LNCAP (cell line): ENCODE data around the gene TENM3.

Experiments
- TF ChIP-seq, protein P1 (sequence below): fragments of 450-650 bp; IDR thresholded peaks from 2 replicates; pipeline ENCODE4 v1.5.1; 2017; ENCODE audit warnings: mild to moderate bottlenecking

Gene TENM3

DNA sequence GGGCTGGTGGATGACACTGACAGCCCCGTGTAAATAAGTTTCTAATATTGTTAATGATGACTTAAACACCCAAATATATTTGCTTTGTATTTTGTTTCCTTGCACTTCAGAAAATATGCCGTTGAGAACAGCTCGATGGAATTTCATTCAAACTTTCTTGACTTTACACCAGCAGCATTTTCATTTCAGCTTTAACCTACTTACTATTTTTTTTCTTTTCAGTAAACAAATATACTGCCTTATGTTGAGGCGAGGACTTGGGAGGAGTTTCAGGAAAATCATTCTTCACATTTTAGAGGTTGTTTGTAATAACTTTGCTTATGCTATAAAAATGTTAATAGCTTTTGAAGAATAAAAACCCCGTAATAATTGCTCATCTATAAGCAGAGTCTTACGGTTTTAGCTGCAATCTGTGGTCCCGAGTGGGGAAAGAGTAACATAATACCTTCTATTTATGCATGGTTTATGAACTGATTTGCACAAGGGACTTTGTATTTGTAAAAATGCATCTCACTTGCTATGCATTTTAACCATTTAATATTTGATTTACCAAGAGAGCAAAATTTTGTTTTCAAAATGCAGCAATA is 14.1 kb upstream of the TENM3 start:
- TF ChIP-seq, protein P1, sequence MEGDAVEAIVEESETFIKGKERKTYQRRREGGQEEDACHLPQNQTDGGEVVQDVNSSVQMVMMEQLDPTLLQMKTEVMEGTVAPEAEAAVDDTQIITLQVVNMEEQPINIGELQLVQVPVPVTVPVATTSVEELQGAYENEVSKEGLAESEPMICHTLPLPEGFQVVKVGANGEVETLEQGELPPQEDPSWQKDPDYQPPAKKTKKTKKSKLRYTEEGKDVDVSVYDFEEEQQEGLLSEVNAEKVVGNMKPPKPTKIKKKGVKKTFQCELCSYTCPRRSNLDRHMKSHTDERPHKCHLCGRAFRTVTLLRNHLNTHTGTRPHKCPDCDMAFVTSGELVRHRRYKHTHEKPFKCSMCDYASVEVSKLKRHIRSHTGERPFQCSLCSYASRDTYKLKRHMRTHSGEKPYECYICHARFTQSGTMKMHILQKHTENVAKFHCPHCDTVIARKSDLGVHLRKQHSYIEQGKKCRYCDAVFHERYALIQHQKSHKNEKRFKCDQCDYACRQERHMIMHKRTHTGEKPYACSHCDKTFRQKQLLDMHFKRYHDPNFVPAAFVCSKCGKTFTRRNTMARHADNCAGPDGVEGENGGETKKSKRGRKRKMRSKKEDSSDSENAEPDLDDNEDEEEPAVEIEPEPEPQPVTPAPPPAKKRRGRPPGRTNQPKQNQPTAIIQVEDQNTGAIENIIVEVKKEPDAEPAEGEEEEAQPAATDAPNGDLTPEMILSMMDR, result no peak

DNA sequence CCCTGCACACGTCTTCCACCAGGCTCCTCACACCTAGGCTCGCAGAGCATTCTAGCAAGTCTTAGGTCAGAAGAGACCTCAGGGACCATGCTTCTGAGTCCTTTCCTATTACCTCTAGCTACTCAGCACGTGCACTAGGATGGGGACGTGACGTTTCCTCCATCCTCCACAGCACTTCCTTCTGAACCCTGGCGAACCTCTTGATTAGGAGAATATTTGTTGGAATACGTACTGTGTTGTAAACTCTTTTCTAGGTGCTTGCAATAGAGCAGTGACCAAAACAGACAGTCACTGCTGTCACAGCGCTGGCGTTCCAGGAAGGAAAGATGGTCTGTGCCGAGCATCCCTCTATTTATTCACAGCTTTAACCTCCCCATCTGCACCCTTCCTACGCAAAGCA is 12.9 kb upstream of the TENM3 start:
- TF ChIP-seq, protein P1, result no peak

DNA sequence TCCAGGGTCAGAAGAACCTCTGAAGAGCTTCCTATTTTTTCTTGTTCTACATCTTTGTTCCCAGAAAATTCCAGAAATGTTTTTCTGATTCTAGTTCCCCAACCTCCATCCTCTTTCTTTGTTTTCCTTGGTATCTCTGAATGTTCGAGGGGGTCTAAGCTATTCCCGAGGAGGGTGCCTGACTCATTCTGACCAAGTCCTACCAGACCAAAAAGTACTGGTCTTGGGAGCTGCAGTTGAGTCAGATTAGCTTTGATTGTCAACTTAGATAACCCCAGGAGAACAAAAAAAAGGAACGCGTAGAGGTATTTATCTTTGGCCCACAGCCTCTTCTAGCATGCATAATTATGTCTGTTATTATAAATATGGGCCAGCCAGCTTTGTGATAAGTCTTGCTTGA is 12.1 kb upstream of the TENM3 start:
- TF ChIP-seq, protein P1, result no peak

- TF ChIP-seq, protein P1, result no peak
Measured at GRCh38 chr4:182231496-182231895, 11.7 kb upstream of the TENM3 start.

DNA sequence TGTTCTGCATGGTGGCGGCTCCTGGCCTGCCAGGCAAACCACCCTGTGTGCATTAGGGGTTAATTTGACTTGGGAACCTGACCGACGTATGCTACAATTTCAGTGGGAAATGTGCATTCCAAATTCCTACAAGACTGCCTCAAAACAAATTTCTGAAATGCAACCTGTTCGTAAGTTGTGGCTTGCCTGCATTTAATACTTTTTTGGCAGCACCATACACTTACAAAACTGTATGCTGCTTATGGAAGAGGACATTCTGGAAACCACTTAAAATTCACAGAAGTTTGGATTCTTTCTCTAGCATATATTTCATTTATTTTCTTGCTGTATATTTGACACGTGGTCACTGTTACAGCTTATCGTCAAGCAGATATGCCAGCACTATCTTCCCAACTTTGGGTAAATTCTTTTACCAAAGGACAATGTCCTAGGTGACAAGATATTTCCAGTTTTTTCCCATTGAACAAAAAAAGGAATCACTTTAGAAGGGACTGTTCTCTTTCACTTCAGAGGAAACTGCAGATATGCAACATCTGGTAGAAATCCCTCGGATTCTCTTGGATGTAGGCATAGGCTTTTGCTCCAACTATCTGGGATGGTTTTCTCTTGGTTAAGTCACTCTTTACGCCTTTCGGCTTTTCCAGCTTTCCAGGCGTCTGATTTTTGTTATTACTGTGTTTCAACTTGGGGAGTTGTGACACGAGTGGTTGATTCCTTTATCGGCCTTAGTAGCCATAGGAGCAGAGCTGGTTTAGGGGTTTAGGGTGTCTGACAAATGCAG is 9.7 kb upstream of the TENM3 start:
- TF ChIP-seq, protein P1, result no peak

- TF ChIP-seq, protein P1, result no peak
Measured at GRCh38 chr4:182235021-182235795, 8.0 kb upstream of the TENM3 start.

- TF ChIP-seq, protein P1, result no peak
Measured at GRCh38 chr4:182236186-182236585, 7.0 kb upstream of the TENM3 start.
